Pons (tissue), 1 donor: ENCODE results near the gene MVB12B.

Experiments
- DNase-seq: peaks from one replicate; pipeline ENCODE4 v3.0.0-alpha.2; 2016; ENCODE audit warnings: low spot score

Gene MVB12B

DNA sequence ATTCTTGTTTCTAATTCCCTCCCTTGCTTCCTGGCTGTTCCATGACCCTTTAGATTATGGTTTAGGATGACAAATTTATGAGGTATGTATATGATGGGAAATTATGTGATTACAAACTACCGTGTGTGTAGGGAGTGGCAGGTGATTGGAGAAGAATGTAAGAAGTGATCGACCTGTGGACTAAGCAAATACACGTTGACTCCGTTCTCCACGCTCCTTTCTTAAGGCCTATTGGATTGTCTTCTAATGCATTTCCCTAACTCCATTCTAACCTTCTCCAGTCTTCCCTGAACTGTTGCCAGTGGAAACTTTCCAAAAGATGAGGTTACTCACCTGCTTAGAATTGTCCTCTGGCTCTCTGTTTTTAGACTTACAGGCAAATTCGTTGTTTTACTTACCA is 36.6 kb downstream of the MVB12B start:
- DNase-seq, result no peak

DNA sequence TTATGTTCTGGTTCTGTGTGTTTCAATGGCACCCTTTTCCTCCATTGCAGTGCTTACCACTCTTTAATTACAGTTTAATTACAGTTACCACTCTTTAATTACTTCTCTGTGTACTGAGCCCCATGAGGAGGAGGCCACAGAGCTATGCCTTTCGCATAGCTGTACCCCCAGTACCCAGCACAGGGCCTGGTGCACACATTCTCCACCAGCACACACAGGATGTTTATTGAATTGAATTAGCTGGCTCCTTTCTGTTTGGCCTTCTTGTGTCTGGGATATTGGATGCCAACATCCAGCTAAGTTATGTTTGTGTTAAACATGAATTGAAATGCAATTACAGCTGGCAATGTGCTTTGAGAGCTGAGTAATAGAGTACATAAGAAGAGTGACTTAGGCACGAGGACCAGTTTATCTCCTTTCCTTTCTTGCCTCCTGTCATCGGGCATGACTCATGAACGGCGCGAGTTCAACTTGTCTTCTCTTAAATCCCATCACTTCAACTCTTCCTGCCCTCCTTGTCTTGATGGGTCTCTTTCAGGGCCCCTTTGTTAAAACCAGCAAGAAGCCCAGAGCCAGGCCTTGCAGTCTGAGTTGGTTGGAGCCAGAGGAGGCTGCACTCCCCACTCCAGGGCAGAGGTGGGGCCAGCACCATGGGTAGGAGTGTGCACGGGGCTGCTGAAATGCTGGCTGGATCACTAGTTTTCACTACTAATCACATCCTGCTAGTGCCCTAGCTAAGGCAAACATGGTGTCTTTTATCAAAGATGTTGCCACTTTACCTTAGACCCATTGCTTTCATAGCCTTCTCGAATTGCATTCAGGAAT is 37.4 kb downstream of the MVB12B start:
- no peak for DNase-seq

DNA sequence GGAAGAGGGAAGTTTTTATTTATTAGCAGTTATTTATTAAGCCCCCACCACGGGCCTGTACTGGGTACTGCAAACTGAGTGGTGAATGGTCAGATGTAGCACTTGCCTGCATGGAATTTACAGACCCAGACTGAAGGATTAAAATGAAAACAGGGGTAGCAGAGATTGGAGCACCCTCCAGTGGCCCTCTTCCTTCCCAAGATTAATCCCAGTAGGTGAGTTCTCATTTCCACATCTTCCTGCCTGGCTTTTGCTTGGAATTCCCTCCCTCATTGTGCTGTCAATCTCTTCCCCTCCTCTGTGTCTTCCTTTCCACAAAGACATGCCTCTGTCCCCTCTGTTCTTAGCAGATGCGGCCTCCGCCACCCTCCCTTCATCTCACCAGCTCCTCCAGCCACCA is 39.2 kb downstream of the MVB12B start:
- DNase-seq, result no peak

DNA sequence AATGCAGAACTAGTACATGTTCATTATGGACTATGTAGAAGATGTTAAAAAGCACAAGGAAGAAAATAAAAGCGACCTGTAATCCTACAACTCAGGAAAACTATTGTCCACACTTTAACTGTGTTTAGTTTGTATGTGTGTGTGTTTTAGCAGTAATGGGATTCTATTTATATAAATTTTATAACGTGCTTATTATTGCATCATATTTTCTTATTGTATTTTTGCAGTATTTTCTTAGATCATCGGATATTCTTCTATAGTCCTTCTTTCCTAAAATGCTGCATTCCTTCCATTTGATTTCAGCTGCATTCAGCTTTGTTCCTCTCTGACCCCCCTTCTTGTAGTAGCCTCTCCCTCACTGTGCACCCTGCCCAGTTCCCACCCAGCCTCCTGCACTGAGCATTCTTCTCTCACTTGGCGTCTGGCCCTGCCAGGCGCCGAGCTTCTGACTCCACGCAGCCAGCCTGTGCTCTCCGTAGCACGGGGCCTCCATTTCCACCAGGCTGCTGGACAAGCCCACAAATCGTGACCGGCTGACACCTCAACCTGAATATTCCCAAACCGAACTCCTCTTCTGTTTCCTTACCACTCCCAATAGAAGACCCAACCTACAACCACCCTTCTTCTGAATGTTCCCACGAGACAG is 39.9 kb downstream of the MVB12B start:
- peak; percentile 93 for DNase-seq

DNA sequence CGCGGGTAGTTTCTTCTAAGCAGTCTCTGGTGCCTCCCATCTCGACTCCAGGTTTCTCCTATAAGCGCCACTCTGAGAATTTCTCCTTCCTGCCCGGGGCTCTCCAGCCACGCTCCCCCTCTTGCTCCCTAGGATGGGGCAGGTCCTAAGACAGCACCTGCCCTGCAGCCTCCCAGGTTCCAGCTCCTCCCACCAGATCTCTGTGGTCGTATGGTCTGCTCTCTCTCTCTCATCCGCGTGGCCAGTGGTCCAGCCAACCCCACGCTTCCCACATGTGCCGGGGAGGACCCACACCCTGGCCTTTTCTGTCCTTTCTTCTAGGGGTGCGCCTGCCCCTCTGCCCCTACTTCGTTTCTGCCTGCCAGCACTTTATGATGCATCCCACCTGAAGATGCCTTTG is 40.5 kb downstream of the MVB12B start:
- no peak for DNase-seq

DNA sequence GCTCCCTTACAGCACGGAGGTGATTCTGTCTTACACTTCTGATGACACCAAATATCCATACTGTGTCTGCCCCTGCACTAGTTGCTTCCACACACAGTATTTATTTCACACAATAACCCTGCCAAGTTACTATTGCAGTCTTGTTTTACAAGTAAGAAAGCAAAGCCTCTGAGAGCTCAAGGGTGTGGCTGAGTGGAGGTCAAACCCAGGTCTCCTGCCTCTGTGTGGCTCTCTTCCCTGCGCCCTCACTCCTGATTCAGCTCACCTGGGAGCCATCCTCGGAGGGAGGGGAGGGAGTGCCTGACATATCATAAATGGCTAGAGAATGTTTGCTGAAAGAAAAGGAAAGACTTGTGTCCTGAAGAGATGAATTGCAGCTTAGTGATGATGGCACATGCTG is 41.0 kb downstream of the MVB12B start:
- no peak for DNase-seq

DNA sequence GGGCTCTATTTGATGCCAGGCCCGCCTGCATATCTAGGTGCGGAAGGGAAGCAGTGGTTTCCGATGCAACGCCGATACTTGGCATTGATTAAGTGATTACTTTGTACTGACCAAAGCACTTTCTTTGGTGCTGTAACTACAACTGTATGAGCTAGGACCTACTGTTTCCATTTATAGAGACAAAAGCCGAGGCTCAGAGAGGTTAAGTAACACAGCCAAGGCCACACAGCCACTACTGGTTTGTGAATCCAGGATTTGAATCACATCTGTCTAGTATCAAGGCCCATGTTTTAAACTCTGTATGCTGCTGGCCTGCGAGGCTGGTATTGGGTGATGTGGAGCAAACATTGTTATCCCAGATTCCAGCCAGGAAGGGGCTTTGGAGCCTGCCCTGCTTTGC is 41.4 kb downstream of the MVB12B start:
- no peak for DNase-seq

DNA sequence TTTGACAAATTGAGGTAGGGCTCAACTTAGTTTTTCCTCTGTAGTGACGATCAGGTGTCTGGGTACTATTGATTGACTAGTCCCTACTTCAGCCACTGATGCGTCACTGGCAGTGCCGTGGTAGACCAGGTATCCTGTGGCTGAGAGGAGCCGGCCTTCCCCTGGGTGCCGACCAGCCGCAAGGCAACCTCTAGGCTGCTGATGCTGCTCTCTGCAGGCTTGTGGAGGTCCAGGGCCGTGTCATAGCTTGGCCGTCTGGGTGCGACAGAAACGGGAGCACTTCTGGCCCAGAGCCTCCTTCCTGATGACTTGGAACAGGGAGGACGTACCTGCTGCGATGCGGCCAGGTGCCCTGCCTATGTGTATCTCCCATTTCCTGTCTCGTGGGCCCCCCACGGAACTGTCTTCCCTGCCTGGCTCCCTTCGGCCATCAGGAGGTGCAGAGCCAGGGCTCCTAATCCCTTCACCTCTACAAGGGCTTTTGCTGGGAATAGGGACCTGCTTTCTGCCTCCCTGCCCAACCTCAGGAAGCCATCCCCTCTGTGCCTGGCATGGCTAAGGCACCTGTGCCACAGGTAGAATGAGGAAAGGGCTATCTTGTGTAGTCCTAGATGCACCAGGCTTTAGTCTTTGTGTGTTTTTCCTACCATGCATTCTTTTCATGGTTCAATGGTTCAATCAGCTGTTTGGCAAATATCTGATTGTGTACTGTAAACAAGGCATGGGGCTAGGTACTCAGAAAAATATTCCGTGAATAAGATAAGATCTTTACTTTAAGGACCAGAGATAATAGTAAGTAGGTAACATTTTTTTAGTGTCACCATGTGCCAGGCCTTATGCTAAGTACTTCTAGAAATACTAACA is 44.6 kb downstream of the MVB12B start:
- DNase-seq, result no peak

DNA sequence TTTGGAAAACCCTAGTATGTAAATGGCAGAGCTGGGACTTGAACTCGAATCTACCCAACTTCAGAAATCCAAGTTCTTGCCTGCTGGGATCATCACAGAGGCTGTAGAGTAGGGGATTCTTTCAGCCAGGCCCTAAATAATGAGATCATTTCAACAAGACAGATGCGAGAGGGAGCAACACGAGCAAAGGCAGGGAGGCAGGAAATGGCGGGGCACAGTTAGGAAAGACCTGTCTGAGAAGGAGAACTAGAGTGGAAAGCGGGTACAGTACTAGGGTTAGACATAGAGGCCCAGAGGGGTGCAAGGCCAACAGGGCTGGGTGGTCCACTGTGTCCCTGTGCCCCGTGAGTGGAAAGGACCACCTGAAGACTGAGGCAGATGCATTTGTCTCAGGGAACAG is 46.1 kb downstream of the MVB12B start:
- no peak for DNase-seq

DNA sequence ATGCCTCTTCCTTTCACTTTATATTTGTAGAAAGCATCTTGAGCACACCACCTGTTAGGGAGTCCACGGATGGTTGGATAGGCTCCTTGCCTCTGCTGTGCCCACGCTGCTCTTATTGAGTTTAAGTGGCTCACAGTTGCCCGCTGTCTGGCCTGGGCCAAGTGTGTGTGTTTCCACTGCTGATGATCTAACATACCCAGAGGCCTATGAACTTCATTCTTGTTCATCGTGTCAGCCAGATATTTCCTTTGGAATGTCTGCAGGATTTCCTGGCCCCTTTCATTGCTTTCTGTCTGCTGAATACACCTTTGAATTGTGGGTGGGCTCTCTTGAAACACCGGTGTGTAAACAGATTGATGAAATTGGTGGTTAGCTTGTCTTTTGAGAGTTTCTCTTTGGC is 46.6 kb downstream of the MVB12B start:
- no peak for DNase-seq

DNA sequence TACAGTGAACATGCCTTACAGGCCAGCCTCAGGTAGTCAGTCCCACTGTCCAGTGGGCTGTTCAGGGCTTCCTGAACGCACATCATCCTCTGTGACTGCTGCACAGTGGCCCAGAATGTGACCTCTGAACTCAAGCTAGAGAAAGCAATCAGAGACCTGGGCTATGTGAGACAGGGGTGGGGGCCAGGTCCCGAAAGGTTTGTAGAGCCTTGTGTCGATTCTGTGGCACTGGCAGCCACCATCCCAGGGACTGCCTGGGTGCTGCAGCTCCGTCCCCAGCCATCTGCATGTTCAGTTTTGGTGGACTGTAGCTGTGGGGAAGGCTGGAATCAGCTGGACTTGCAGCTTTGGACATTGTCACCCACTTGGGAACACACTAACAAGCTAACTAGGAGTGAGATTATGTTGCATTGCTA is 47.7 kb downstream of the MVB12B start:
- no peak for DNase-seq

DNA sequence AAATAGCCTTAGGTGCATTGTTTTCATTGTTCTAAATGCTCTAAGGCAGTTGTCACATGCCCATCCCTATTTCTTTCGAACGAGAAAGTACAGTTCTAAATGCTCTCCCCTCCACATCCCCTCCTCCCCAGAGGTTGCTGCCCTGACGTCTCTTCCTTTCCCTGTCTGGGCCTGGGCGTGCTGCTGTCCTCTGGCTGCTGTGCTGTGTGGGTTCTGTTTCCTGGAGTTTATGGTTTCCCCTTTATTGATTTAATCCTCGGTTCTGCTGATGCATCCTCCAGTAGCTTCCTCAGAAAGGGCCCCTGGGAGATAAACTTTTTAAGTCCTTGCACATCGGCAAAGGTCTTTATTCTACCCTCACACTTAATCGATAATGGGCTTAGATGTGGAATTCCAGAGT is 48.8 kb downstream of the MVB12B start:
- DNase-seq, result peak; percentile 73

DNA sequence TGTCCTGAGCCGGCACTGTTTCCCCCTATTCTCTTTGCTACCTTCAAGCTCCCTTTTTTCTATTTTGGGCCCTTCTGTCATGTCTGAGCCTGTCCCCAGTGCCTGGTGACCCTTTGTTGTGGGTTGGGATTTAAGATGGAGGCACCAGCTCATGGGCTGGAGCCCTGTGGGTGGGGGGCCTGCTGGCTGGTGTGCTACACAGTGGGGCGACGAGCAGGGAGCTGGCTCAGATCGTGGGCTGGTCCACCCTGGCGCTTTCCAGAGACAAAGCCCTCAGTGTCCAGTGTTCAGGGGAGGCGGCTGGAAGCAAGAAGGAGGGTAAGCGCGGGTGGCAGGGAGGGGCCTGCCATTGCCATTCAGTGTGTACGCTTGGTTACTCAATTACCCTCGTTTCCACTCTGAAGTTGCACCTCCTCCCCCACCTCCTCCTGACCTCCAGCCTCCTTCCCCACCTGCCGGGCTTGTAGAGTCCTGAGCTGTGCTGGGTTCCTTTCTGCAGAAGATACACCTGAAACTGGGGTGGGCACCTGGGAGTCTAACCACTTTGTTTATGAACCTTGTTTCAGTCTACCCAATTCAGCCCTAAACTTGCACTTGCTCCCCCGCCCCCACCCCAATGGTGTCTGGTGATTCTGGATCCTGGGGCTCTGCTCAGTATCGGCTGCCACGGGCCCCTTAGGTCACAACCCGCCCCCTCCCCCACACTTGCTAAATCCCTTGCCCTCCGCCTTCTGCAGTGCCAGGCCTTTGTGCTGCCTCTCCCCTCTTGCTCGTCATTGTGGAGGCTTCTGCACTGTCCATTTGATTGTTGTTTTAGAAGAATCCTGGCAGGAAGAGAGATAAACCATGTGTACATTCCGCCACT is 49.9 kb downstream of the MVB12B start:
- peak; percentile 95 for DNase-seq

DNA sequence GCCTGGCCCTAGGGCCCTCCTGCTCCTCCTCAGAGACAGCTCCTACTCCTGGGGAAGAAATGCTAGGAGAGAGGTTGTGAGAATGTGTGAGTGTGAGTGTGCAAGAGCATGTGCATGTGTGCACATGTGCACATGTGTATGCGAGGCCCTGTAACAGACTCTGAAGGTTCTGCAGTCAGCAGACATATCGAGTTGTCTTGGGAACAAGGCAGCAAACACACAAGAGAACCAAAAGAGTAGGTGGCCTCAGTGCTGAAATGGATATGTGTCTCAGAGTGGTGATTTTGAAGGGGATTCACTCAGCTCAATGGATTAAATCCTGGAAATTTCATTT is 50.5 kb downstream of the MVB12B start:
- no peak for DNase-seq

DNA sequence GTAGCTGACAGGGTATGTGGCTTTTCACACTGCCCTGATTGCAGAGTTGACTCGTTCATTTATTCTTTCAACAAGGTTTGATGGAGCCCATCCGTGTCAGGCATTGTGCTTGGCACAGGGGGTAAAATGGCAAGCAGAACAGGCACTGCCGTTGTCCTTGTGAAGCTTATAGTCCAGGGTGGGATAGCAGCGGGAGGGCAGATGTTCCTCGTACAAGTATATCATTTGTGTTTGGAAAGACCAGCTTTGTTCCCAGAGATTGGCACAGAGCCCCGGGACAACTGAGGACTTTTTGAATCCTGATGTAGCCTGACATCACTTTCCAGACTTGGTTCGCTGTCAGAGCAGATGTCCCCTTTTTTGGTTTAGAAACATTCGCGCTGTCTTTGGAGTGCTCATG is 50.9 kb downstream of the MVB12B start:
- peak; percentile 99 for DNase-seq

DNA sequence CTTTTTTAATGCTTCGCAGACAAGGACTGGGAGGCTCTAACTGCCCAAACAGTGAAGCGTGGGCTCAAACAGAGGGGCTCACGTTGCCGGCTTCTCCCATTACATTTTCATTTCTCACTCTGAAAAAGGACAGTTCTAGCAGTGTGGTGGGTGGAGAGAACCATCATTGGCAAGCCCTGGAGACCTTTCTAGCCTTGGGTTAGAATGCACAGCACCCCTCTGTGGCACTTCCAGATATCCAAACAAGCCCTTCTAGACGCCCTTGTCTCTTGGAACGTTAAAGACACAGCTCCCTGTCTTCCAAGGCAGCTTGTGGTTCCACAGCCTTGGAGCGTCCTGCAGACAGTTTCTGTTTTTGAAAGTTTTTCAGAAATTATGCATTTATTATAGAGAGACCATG is 52.1 kb downstream of the MVB12B start:
- DNase-seq, result no peak

DNA sequence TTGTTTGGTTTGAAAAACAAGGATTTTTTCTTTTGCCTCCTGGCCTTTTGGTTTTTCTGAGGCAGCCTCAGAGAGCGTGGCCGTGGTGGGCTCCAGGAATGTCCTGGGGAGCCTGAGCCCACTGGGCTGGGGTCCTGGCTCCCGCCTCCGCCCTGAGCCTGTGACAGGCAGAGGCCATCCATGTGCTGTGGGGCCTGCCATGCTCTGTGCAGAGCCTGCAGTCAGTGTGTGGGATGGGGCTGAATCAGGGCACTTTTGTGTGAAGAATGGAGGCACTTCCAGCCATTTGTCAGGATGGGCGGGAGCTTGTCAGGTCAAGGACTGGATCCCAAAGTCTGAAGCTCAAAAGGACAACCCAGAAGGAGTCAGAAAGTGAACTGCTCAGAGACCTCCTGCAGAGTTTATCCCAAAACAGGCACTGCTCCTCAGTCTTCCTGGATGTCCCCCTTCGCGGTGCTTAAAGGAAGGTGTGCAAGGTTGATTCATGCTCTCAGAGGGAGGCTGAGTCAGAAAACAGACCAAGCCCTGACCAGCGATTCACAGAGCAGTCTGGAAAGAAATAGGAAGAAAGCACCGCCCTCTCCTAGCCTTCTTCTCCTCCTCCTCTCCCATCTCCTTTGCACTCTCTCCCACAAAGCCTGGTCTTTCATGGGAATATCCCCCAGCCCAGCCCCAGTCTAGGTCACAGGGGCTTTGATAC is 53.2 kb downstream of the MVB12B start:
- DNase-seq, result no peak

DNA sequence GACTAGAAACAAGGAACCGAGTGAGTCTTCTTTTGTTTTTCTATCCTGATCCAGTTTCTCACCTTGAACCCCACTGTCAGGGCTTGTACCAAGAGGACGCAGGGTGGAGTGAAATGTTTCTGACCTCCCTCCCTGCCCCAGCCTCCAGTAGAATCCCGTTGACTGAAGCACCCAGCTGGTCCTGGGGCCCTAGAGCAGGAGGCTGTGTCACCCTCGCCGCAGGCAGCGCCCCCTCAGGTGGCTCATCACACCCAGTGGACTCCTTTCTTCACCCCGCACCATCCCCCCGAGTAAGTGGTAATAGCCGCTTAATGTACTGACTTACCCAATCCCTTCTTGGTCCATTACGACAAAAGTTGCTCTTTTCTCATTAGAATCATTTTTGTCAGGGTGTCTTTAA is 53.8 kb downstream of the MVB12B start:
- DNase-seq, result no peak

DNA sequence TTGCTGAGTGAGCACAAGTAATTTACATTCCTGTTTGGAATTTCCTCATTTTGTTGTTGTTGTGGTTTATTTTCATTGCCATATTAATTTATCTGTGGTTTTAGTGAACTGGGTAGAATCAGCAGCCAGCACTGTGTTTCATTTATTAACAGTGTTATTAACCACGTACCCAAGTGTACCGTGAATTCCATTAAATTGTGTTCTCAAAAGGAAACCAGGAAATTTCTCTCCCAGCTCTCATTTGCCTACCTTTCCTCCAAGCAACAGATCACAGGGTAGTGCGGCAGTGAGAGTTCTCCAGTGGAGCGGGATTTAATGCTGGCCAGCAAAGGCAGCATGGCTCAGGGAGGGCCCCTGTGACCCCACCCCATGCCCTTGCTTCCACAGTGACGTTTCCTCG is 54.6 kb downstream of the MVB12B start:
- no peak for DNase-seq

DNA sequence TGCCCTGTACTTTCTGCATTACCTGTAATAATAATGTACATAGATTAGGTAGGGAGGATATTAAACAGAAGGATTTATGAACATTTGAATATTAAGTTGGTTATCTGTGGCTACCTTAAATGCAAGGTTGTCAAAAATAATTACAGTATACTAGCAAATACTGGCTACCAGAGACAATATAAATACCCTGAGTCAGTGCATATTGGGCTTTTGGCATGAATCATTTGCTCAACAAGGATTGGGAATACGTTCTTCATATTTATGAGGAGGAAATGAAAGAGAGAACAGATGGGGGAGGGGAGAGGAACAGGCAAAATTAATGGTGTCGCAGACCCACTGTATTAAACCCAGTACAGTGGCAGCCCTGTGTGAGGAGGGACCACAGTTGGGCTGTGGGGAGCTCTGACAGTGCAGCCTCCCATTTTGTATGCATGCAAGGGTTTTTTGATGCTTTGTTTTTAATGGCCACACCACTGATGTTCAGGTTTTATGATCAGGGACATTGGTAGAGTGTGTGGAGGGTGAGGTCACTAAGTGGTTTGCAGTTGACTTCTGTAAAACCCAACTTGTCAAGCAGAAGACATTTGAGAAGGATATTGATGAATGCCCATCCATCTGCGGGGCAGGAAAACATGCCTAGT is 56.9 kb downstream of the MVB12B start:
- no peak for DNase-seq

DNA sequence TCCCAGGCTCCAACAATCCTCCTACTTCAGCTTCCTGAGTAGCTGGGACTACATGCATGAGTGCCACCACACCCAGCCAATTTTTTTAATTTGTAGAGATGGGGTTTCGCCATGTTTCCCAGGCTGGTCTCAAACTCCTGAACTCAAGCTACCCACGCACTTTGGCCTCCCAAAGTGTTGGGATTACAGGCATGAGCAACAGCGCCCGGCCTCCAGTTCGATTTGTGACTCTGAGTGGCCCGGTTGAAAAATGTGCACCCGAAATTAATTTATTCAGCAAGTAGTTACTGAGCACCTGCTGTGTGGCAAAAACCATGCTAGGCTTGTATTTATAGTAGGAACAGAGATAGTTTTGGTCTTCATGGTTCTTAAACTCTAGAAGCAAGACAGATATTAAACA is 58.3 kb downstream of the MVB12B start:
- no peak for DNase-seq
